Muscle of back (tissue), 13 donors: ENCODE measurements around the gene MPP3. TPM values are rescaled to one million over a fixed set of nuclear protein-coding genes. Genes with fewer than 3 reads are reported as not detected.
"Not testable (repeated sequence)": the region's sequence is repeated elsewhere in the genome, so short reads cannot be mapped to it uniquely, and the experiment has no call there.

Experiments
- DNase-seq, 3 donors: peaks; one replicate each; pipeline versions ENCODE4 v3.0.0 to v3.0.0-alpha.2; 2013
- long read RNA-seq, 9 donors: transcript quantifications; one replicate each; lab custom pipeline, GENCODE V29; 2026
- polyA plus RNA-seq, 10 donors: library from polyadenylated mRNA; unstranded; fragments of 120-200 nt; gene quantifications; one replicate each; pipeline ENCODE4 v1.2.1, GENCODE V29; 2013; ENCODE audit not compliant: insufficient read length in 10 of 10

Gene MPP3
- polyA plus RNA-seq, result 1 to 10 TPM; 2.4 to 8.0 (median 4.6) TPM
- long read RNA-seq, donor 1, result 0 reads
- long read RNA-seq, donor 2, partial matches to known transcripts, result 0 of 1 reads
- long read RNA-seq, donor 2, other reads (novel, unspliced or antisense), result 0 of 1 reads
- long read RNA-seq, donor 3, result 0 reads
- long read RNA-seq, donor 4, result 0 reads
- long read RNA-seq, donor 5, result 0 reads
- long read RNA-seq, donor 6, partial matches to known transcripts, result 0 of 2 reads
- long read RNA-seq, donor 6, other reads (novel, unspliced or antisense), result 0 of 2 reads
- long read RNA-seq, donor 7, result 0 reads
- long read RNA-seq, donor 8, result 0 reads
- long read RNA-seq, donor 9, result 0 reads

DNA sequence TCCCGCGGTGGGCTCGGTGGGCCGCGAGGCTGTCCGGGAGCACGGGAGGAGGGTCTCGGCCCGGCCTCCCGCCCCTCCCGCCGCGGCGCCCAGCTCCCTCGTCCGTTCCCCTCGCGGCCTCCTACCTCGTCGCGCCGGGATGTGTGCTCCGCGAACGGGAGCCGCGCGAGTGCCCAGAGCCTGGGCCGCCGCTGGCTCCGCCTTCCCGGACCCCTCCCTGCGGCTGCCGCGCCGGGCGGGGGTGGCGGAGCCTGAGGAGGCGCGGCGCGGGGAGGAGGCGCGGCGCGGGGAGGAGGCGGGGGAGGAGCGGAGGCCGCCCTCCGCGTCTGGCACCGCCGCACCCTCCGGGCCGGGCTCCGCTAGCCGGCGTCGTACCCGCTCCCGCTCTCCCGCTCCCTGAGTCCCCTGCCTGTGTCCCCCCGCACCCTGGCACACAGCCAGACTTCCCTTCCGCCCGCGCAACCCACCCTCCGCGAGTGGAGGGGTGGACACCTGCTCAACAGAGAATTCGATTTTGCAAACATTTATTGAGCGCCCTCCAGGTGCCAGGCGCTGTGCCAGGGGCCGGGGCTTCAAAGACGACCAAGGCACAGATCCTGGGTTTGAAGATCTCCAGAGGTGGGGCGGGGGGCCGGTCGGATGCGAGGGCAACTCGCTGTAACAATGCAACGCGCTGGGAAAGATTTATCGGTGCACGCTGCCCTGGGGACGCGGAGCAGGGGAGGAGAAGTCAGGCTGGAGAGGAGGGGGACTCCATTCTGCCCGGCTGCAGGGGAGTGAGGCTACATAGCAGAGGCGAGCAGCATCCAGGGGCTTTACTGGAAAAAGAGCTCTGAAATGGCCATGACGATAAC lies at the start of gene MPP3:
Gene MPP3, minus strand, starts transcription at position 171 of the 854 bp plus-strand sequence. CDS start 1,240 bp downstream, outside the sequence.
- DNase-seq, result peak; percentile 57 to 92 (median 75)

DNA sequence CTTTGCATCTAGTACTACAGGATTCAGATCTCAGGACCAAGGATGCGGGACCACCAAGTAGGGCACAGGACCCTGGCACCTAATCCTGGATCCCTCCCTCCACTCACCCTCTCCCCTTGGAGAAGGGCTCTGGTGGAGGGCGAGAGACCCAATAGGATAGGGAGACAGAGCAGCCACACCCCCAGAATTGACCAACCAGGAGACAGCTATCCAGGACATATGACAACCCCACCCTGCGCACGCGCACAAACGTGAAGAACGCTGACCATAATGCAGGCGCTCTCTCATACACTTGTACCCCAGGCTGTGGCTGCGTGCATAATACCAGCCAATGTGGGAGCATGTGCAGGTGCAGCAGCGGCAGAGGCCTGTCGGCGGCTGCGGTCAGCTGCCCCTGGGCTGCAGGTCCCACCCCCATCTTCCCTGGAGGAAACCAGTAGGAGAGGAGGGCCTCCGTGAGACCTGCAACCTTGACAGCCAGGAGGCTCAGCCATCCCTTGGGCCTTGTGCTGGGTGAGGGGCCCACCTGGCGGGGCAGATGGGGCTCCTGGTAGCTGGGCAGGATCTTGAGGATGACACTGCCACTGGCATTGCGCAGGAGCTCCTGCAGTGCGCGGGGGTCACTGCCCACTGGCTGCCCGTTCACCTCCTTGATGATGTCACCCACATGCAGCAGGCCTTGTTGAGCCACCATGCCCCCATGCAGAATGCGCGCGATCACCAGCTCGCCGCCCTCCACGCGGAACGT lies 49.0 kb upstream of the MPP3 start:
- no peak for DNase-seq

GRCh38 chr17:43881181-43881580 lies 48.2 kb upstream of the MPP3 start:
- no peak for DNase-seq

DNA sequence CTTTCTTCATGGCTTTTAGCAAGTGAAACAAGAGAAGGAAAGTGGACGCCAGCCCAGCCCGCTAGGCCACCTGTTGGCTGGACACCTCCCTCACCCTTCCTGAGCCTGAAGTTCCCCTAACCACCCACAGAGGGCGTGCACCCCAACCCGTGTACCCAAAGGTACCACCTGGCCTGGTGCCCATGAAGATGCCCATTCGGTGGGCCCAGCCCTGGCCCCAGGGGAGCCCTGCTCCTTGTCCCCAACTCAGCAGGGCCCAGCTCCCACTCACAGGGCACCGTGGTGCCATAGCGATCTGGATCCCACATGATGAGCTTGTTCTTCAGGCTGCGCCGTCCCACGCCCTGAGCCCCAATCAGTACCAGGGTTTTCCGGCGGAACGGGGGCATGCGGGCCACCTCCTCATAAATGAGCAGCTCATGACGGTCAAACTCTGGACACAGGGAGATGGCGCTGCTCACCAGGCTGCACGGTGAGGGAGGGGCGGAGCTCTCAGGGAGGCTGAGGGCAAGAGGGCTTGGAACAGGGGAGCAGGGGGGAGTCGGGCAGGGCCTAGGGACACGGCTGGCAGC lies 47.6 kb upstream of the MPP3 start:
- DNase-seq, result peak in 2 of 3 donors; percentile 55 to 68

DNA sequence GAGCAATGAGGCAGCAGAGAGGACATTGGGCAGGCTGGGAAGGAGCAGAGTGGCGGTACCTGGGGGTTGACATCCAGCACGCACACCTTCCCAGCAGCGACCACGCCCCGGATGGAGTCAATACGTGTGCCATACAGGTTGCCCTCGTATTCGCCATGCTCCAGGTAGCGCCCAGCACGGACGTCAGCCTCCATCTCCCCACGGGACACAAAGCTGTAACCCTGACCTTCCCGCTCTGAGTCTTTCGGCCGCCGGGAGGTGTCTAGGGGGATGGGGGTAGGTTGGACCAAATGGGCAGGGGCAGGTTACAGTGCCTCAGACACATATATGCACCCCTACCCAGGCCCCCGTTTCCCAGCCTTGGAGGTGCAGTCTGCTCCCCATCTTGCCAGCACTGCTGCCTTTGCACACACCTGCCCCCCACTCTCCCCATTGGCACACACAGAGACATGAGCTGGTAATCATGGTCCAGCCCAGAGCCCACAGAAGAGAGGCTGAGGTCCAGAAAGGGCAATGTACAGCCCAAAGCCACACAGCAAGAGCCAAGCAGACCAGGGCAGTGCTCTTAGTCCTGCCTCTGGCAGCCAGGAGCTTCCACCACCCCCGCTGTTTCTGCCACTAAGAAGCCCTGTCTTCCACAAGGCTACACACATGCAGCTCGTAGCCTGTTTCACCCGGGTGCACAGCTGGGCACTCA lies 46.9 kb upstream of the MPP3 start:
- DNase-seq, result peak in 1 of 3 donors; percentile 41

GRCh38 chr17:43878260-43879175 lies 45.6 kb upstream of the MPP3 start:
- DNase-seq, result peak; percentile 81 to 91 (median 84)

DNA sequence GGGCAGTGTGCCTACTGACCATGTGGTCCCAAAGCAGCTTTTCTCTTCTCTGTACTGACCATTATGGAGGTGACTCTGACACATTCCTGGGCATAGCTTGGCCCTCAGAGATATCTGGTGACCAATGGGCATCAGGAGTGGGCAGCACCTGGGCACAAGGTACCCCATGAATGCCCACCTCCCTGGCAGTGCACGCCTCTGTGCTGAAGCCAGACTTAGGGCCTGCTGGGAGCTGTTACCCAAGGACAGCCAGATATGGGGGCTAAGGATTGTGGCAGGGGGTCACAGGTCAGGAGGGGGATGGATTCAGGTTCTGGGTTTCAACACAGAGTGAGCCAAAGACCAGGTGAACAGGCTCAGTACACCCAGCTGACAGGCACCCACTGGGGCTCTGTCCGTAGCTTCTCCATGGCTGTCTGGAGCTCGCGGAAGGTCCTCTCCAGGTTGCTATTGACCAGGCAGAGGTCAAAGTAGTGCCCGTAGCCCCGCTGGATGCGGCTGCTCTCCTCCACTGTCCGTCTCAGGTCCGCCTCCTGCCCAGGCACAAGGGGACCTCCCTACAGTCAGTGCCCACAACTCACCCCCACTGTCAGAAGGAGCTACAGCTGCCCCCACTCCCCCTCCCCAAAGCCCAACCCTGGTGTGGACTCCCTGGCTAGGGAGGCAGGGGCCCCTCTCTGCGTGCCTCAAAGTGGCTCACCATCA lies 44.7 kb upstream of the MPP3 start:
- no peak for DNase-seq

- no peak for DNase-seq
Observed at GRCh38 chr17:43877031-43877430, 44.1 kb upstream of the MPP3 start.

GRCh38 chr17:43875476-43876147 lies 42.7 kb upstream of the MPP3 start:
- DNase-seq, result no peak

DNA sequence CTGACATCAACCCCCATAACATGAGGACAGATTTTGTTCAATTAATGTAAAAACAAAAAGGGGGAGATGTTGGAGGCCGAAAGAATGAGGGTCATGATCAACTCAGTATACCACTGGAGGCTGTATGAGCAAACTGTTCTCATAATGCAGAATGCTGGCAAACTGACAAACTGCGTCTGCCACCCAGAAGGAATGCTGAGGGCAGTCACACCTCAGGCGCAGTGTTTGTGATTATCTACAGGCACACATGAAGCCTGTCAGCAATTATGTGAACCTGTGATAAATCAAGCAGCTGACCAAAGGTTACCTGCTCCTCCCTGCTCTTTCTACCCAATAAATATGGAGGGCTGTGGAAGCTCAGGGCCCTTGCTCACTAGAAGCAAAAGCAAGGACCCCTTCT lies 41.3 kb upstream of the MPP3 start:
- no peak for DNase-seq

DNA sequence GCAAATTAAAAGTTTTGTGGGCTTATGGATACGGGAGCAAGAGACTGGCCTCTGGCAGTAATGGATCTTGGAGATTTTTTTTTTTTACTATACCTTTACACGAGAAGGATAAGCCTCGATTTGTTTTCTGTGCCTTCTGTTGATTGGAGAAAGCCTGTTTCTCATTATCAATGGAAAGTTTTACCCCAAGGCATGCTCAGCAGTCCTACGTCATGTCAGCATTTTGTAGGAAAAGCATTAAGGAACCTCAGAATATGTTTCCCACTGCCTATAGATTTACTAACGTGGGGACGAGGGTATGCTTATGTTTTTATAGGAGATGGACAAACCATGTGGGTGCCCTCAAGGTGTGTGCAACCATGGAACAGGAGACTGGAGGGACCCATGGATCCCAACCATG lies 40.9 kb upstream of the MPP3 start:
- DNase-seq, result no peak

DNA sequence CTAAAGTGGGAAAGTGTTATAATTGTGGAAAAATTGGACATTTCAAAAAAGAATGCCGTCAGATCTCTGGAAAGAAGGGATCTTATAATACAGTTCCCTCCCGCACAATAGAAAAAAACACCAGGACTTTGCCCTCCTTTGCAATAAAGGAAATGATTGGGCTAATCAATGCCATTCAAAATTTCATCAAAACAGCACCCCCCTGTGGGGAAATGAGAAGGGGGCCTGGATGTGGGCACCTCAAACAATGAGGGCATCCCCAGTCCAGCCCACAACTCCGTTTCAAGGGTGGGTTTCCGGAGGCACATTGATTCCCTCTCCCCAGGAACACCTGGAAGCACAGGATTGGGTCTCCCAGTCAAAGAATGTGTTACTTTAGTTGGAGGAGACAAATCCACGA lies 40.1 kb upstream of the MPP3 start:
- DNase-seq, result no peak

GRCh38 chr17:43871946-43872690 lies 39.2 kb upstream of the MPP3 start:
- DNase-seq, result no peak

- DNase-seq, result not testable (repeated sequence)
Observed at GRCh38 chr17:43869031-43869430, 36.1 kb upstream of the MPP3 start.

DNA sequence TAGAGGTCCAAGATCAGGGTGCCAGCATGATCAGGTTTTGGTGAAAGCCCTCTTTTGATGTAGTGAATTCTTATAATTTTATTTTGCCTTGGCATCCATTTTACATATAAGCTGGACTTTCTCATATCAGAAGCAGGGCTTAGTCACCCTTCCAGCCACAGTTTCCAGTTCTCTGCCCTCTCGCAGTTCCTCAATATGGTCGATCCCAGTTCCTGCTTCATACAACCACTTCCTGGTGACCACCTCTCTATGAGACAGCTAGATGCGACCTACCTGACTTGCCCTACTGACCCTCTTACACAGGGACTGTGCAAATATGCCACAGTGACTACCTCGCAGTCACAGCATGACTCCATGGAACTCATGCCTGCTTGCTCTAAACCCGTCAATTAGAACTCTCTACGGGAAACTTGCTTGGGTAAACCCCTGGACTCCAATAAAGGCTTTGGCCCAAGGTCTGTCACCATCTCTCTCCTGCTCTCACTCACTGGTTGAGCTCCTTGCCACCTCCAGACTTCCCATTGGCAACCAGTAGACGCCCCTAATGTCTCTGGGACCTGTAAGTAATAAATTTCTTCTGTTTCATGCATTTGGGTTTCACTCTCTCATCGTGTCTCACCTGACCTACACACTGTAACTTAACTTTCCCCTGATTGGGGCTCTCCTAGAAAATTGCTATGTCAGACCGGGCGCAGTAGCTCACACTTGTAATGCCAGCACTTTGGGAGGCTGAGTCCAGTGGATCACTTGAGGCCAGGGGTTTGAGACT lies 35.5 kb upstream of the MPP3 start:
- DNase-seq, result no peak

- no peak for DNase-seq
Observed at GRCh38 chr17:43864161-43864984, 31.4 kb upstream of the MPP3 start.
